Measurements from ENCODE around the gene OPN1LW.
A peak's percentile ranks its signal among the peaks of the same experiment; 100 is the strongest.
"Not testable (repeated sequence)": the region's sequence is repeated elsewhere in the genome, so short reads cannot be mapped to it uniquely, and the experiment has no call there.

The OPN1LW gene

GRCh38 chrX:154144010-154144409 lies at the start of gene OPN1LW:
TSS of gene OPN1LW (plus strand) at chrX:154144243. CDS start at chrX:154144284, 41 bp downstream.
- DNase-seq (ENCODE audit: low read depth, low spot score) = not testable (repeated sequence)

GRCh38 chrX:154094833-154095232 lies 49.2 kb upstream of the OPN1LW start:
- DNase-seq (ENCODE audit: low read depth, low spot score) = no peak

- DNase-seq (ENCODE audit: low read depth, low spot score) = no peak
These were observed 47.7 kb upstream of the OPN1LW start for GRCh38 chrX:154096140-154097002.

GRCh38 chrX:154097003-154097588 lies 46.9 kb upstream of the OPN1LW start:
- no peak for DNase-seq (ENCODE audit: low read depth, low spot score)

GRCh38 chrX:154097589-154098541 lies 46.2 kb upstream of the OPN1LW start, which contains the start of gene MECP2:
TSS of gene MECP2 (minus strand) at chrX:154097717.
- peak; percentile 45 for DNase-seq (ENCODE audit: low read depth, low spot score)

- DNase-seq (ENCODE audit: low read depth, low spot score) = no peak
These were observed 45.5 kb upstream of the OPN1LW start for GRCh38 chrX:154098551-154098950.

GRCh38 chrX:154113729-154114128 lies 30.3 kb upstream of the OPN1LW start:
- no peak for DNase-seq (ENCODE audit: low read depth, low spot score)

- DNase-seq (ENCODE audit: low read depth, low spot score) = no peak
These were observed 29.4 kb upstream of the OPN1LW start for GRCh38 chrX:154114652-154115051.

- DNase-seq (ENCODE audit: low read depth, low spot score) = no peak
These were observed 29.0 kb upstream of the OPN1LW start for GRCh38 chrX:154115071-154115470.

GRCh38 chrX:154115750-154116149 lies 28.3 kb upstream of the OPN1LW start:
- DNase-seq (ENCODE audit: low read depth, low spot score) = no peak

- DNase-seq (ENCODE audit: low read depth, low spot score) = no peak
These were observed 27.4 kb upstream of the OPN1LW start for GRCh38 chrX:154116426-154117211.

- no peak for DNase-seq (ENCODE audit: low read depth, low spot score)
These were observed 26.5 kb upstream of the OPN1LW start for GRCh38 chrX:154117566-154117965.

GRCh38 chrX:154120567-154120966 lies 23.5 kb upstream of the OPN1LW start:
- DNase-seq (ENCODE audit: low read depth, low spot score) = no peak

GRCh38 chrX:154121207-154121606 lies 22.8 kb upstream of the OPN1LW start:
- no peak for DNase-seq (ENCODE audit: low read depth, low spot score)

GRCh38 chrX:154121961-154122360 lies 22.1 kb upstream of the OPN1LW start:
- no peak for DNase-seq (ENCODE audit: low read depth, low spot score)

- no peak for DNase-seq (ENCODE audit: low read depth, low spot score)
These were observed 20.5 kb upstream of the OPN1LW start for GRCh38 chrX:154123241-154124219.

- DNase-seq (ENCODE audit: low read depth, low spot score) = no peak
These were observed 18.5 kb upstream of the OPN1LW start for GRCh38 chrX:154125391-154126040.

GRCh38 chrX:154126101-154126500 lies 17.9 kb upstream of the OPN1LW start:
- DNase-seq (ENCODE audit: low read depth, low spot score) = no peak

- DNase-seq (ENCODE audit: low read depth, low spot score) = no peak
These were observed 12.1 kb upstream of the OPN1LW start for GRCh38 chrX:154131955-154132354.
